Measurements from ENCODE around the gene PILRA. TPM values are rescaled to one million over a fixed set of nuclear protein-coding genes. Genes with fewer than 3 reads are reported as not detected.

PILRA gene
- polyA plus RNA-seq, 1 experiment = 0.49 TPM

GRCh38 chr7:100423315-100423714, 50.0 kb downstream of the PILRA start:
- no peak for DNase-seq (ENCODE audit: low read depth)
- POLR2A ChIA-PET = no interaction called here
- no peak for TF ChIP-seq CTCF (IDR thresholded peaks at IDR 0.05; ENCODE audit: insufficient read depth, low read depth, low read length)
- no peaks in the 10 kb centered on the region for H3K27me3 ChIP-seq (ENCODE audit: control insufficient read depth, insufficient read depth, low read length)
- CTCF ChIA-PET = interaction anchor here (1.9 kb wide), 1 partner anchor 15 kb away, joined by 5 read pairs; no protein-coding TSS in a partner anchor
- H3K4me3 ChIP-seq (ENCODE audit: low read depth, low read length) = no peak overlapping the region
- no peaks in the 10 kb centered on the region for H3K36me3 ChIP-seq (ENCODE audit: control insufficient read depth, insufficient read depth, low read length)

GRCh38 chr7:100425347-100425746, 52.1 kb downstream of the PILRA start:
- POLR2A ChIA-PET = no interaction called here

GRCh38 chr7:100426516-100426915, 53.2 kb downstream of the PILRA start:
- ChIA-PET CTCF (no interaction called here), POLR2A (no interaction called here)
- no peak for DNase-seq (ENCODE audit: low read depth)
- H3K36me3 ChIP-seq (ENCODE audit: control insufficient read depth, insufficient read depth, low read length) = no peaks in the 10 kb centered on the region; the same call in 1 of the 2 replicates
- no peak for TF ChIP-seq CTCF (IDR thresholded peaks at IDR 0.05; ENCODE audit: insufficient read depth, low read depth, low read length)
- H3K27me3 ChIP-seq (ENCODE audit: control insufficient read depth, insufficient read depth, low read length) = no peaks in the 10 kb centered on the region
- H3K4me3 ChIP-seq (ENCODE audit: low read depth, low read length) = no peak overlapping the region

More at GRCh38 chr7:100425347-100425746, 52.1 kb downstream of the PILRA start:
- CTCF ChIA-PET = interaction anchor here (1.8 to 2.6 kb wide), 2 partner anchors 10 to 17 kb away, joined by 4 to 8 read pairs; no protein-coding TSS in a partner anchor
- H3K36me3 ChIP-seq (ENCODE audit: control insufficient read depth, insufficient read depth, low read length) = no peaks in the 10 kb centered on the region; the same call in 1 of the 2 replicates
- no peak overlapping the region for H3K4me3 ChIP-seq (ENCODE audit: low read depth, low read length)
- H3K27me3 ChIP-seq (ENCODE audit: control insufficient read depth, insufficient read depth, low read length) = no peaks in the 10 kb centered on the region
- DNase-seq (ENCODE audit: low read depth) = no peak
- TF ChIP-seq CTCF (IDR thresholded peaks at IDR 0.05; ENCODE audit: insufficient read depth, low read depth, low read length) = no peak

- Histone ChIP-seq H3K4me3 (ENCODE audit: low read depth, low read length) (peak overlapping the region; percentile 40), H3K36me3 (ENCODE audit: control insufficient read depth, insufficient read depth, low read length) (peaks cover 2% of the 10 kb centered on the region), H3K27me3 (ENCODE audit: control insufficient read depth, insufficient read depth, low read length) (no peaks in the 10 kb centered on the region)
- no peak for DNase-seq (ENCODE audit: low read depth)
- no peak for TF ChIP-seq CTCF (IDR thresholded peaks at IDR 0.05; ENCODE audit: insufficient read depth, low read depth, low read length)
- ChIA-PET POLR2A (interaction anchor here (0.6 to 1.3 kb wide), 2 partner anchors 38 to 159 kb away, joined by 3 to 9 read pairs; partner anchors contain the start of gene FBXO24), CTCF (interaction anchor here (0.7 to 2.2 kb wide), 4 partner anchors 16 to 137 kb away, joined by 3 to 9 read pairs (median 4); no protein-coding TSS in a partner anchor)
Observed at GRCh38 chr7:100427762-100428198, 54.5 kb downstream of the PILRA start.

- TF ChIP-seq CTCF (IDR thresholded peaks at IDR 0.05; ENCODE audit: insufficient read depth, low read depth, low read length) = 0 out of 2 replicates have a peak, but pooled peaks have one; percentile 10
- ChIA-PET CTCF (interaction anchor here (0.5 to 2.2 kb wide), 6 partner anchors 16 to 206 kb away, joined by 3 to 9 read pairs (median 4); no protein-coding TSS in a partner anchor), POLR2A (interaction anchor here (0.6 to 1.3 kb wide), 6 partner anchors 11 to 246 kb away, joined by 3 to 13 read pairs (median 4); partner anchors contain the start of gene FBXO24)
- no peaks in the 10 kb centered on the region for H3K27me3 ChIP-seq (ENCODE audit: control insufficient read depth, insufficient read depth, low read length)
- H3K4me3 ChIP-seq (ENCODE audit: low read depth, low read length) = peak within 1 kb of the TSS; percentile 84
- peaks cover 8% of the 10 kb centered on the region for H3K36me3 ChIP-seq (ENCODE audit: control insufficient read depth, insufficient read depth, low read length)
- DNase-seq (ENCODE audit: low read depth) = peak; percentile 81
Observed at GRCh38 chr7:100428199-100428966, 55.1 kb downstream of the PILRA start, which contains the start of gene ZCWPW1. Gene ZCWPW1, minus strand, starts transcription at chr7:100428703. Its CDS starts 8,054 bp downstream, at chr7:100420649.
